ENCODE results near the gene NT5E.

The NT5E gene

GRCh38 chr6:85462673-85463072 lies 12.8 kb downstream of the NT5E start:
- DNase-seq (ENCODE audit: insufficient read length, low spot score) (no peak), FAIRE-seq (no peak)
- TF ChIP-seq POLR2A (IDR thresholded peaks at IDR 0.05; ENCODE audit: low read depth, low read length) (no peak), TAF1 (IDR thresholded peaks at IDR 0.05; ENCODE audit: low read depth, low read length) (no peak), SPI1 (IDR thresholded peaks at IDR 0.05; ENCODE audit: low read depth, low read length) (no peak), POLR2AphosphoS5 (IDR thresholded peaks at IDR 0.05; ENCODE audit: low read depth, low read length) (no peak)

DNA sequence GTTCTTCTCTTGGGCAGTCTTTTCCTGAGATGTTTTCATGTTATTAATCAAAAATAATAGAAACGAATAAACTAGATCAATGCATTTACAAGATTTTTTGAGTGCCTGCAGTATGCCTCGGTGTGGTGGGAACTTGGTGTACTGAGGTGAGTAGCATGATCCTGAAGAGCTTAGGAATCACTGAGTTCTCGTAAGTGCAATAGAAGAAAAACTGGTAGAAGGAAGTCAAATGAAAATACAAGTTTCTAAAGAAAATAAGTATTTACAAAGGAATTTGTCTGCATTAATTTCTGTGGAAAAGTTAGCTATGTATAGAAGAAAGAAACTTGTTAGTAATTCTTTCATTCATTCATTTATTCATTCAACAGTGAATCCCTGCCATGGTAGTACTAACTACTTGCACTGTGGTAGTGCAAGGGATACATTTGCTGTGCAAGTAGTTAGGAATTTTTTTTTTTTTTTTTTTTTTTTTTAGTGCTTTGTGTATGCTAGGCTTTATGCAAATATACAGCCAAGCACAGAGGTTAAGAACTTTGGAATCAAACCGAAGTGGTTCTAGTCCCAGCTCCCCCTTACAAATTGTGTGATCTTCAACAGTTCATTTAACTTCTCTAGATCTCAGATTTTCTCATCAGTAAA lies 13.9 kb downstream of the NT5E start:
- TF ChIP-seq POLR2AphosphoS5 (IDR thresholded peaks at IDR 0.05; ENCODE audit: low read depth, low read length) (no peak), PAX5 (IDR thresholded peaks at IDR 0.05; ENCODE audit: insufficient read depth, low read length, severe bottlenecking) (no peak), TAF1 (IDR thresholded peaks at IDR 0.05; ENCODE audit: low read depth, low read length) (no peak), POU2F2 (IDR thresholded peaks at IDR 0.05; ENCODE audit: low read depth, low read length) (no peak), SPI1 (IDR thresholded peaks at IDR 0.05; ENCODE audit: low read depth, low read length) (no peak), POLR2A (IDR thresholded peaks at IDR 0.05; ENCODE audit: low read depth, low read length) (no peak)
- FAIRE-seq: no peak
- DNase-seq (ENCODE audit: insufficient read length, low spot score): no peak

- DNase-seq (ENCODE audit: insufficient read length, low spot score): no peak
Observed at GRCh38 chr6:85464260-85464644, 14.4 kb downstream of the NT5E start.

DNA sequence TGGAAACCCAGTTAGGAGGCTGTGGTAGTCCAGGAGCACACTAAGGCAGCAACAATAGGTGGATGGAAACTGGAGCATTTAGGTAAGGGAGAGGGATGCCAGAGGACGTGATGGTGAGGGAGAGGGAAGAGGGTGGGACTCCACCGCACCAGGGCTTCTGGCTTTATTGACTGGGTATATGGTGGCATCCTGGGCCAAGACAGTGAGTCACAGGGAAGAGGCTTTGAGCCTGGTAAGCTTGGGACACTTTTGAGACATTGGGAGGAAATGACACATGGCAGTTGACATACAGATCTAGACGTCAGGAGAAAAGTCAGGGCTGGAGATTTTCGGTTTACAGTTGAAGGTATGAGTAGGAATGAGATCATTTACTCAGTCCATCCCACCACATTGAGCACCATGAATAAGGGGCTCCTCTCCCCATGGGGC lies 14.9 kb downstream of the NT5E start:
- FAIRE-seq (no peak), DNase-seq (ENCODE audit: insufficient read length, low spot score) (no peak)
- TF ChIP-seq TAF1 (IDR thresholded peaks at IDR 0.05; ENCODE audit: low read depth, low read length): no peak
- TF ChIP-seq SPI1 (IDR thresholded peaks at IDR 0.05; ENCODE audit: low read depth, low read length): no peak
- no peak for TF ChIP-seq POLR2AphosphoS5 (IDR thresholded peaks at IDR 0.05; ENCODE audit: low read depth, low read length)
- no peak for TF ChIP-seq POU2F2 (IDR thresholded peaks at IDR 0.05; ENCODE audit: low read depth, low read length)
- no peak for TF ChIP-seq POLR2A (IDR thresholded peaks at IDR 0.05; ENCODE audit: low read depth, low read length)
- TF ChIP-seq PAX5 (IDR thresholded peaks at IDR 0.05; ENCODE audit: insufficient read depth, low read length, severe bottlenecking): no peak

More at GRCh38 chr6:85464260-85464644, 14.4 kb downstream of the NT5E start:
- no peak for TF ChIP-seq POLR2A (IDR thresholded peaks at IDR 0.05; ENCODE audit: low read depth, low read length)
- TF ChIP-seq PAX5 (IDR thresholded peaks at IDR 0.05; ENCODE audit: insufficient read depth, low read length, severe bottlenecking): no peak
- TF ChIP-seq TAF1 (IDR thresholded peaks at IDR 0.05; ENCODE audit: low read depth, low read length): no peak
- no peak for TF ChIP-seq POU2F2 (IDR thresholded peaks at IDR 0.05; ENCODE audit: low read depth, low read length)
- no peak for FAIRE-seq

- FAIRE-seq: no peak
- TF ChIP-seq POU2F2 (IDR thresholded peaks at IDR 0.05; ENCODE audit: low read depth, low read length) (no peak), SPI1 (IDR thresholded peaks at IDR 0.05; ENCODE audit: low read depth, low read length) (no peak), PAX5 (IDR thresholded peaks at IDR 0.05; ENCODE audit: insufficient read depth, low read length, severe bottlenecking) (no peak), TAF1 (IDR thresholded peaks at IDR 0.05; ENCODE audit: low read depth, low read length) (no peak), POLR2A (IDR thresholded peaks at IDR 0.05; ENCODE audit: low read depth, low read length) (no peak)
Observed at GRCh38 chr6:85465762-85466161, 15.9 kb downstream of the NT5E start.

GRCh38 chr6:85468326-85468725 lies 18.4 kb downstream of the NT5E start:
- TF ChIP-seq TAF1 (IDR thresholded peaks at IDR 0.05; ENCODE audit: low read depth, low read length) (no peak), POLR2AphosphoS5 (IDR thresholded peaks at IDR 0.05; ENCODE audit: low read depth, low read length) (no peak), POLR2A (IDR thresholded peaks at IDR 0.05; ENCODE audit: low read depth, low read length) (no peak)
- DNase-seq (ENCODE audit: insufficient read length, low spot score) (no peak), FAIRE-seq (no peak)

More at GRCh38 chr6:85465762-85466161, 15.9 kb downstream of the NT5E start:
- DNase-seq (ENCODE audit: insufficient read length, low spot score): no peak

DNA sequence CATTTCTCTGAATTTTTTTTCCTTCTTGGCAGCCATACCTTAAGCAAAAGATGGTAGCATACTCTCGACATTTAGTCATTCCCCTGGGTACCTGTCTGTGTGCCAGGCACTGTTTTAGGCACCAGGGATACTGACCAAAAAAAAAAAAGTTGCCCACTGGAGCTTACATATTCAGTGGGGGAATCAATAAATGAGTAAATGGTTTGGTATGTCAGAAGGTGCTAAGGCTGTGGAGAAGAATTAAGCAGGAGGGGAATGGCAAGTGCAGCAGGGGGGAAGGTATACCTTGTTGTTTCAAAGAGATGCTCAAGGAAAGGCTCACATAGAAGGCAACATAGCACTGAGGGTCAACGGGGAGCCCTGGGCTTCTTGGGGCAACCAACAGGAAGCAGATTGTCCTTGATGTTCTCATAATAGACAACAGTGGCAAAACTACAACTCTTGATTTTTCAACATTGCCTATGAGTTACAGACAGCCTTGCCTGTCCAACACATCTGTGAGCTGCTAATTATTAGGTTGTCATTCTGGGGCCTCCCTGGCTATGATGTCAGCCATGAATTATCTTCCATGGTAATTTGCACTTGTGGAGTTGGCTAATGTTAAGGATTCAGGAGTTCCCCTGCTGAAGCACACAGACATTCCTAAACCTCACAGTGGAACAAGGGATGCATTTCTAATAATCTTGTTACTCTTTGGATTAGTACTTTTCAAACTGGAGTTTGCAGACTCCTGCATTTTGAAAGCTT lies 19.6 kb downstream of the NT5E start:
- DNase-seq (ENCODE audit: insufficient read length, low spot score) (no peak), FAIRE-seq (no peak)
- TF ChIP-seq PAX5 (IDR thresholded peaks at IDR 0.05; ENCODE audit: insufficient read depth, low read length, severe bottlenecking) (no peak), TAF1 (IDR thresholded peaks at IDR 0.05; ENCODE audit: low read depth, low read length) (no peak), POU2F2 (IDR thresholded peaks at IDR 0.05; ENCODE audit: low read depth, low read length) (no peak), POLR2A (IDR thresholded peaks at IDR 0.05; ENCODE audit: low read depth, low read length) (no peak), POLR2AphosphoS5 (IDR thresholded peaks at IDR 0.05; ENCODE audit: low read depth, low read length) (no peak), SPI1 (IDR thresholded peaks at IDR 0.05; ENCODE audit: low read depth, low read length) (no peak)

GRCh38 chr6:85470023-85470410 lies 20.1 kb downstream of the NT5E start:
- FAIRE-seq: no peak
- no peak for TF ChIP-seq TAF1 (IDR thresholded peaks at IDR 0.05; ENCODE audit: low read depth, low read length)
- TF ChIP-seq PAX5 (IDR thresholded peaks at IDR 0.05; ENCODE audit: insufficient read depth, low read length, severe bottlenecking): no peak
- no peak for TF ChIP-seq POLR2A (IDR thresholded peaks at IDR 0.05; ENCODE audit: low read depth, low read length)
- TF ChIP-seq SPI1 (IDR thresholded peaks at IDR 0.05; ENCODE audit: low read depth, low read length): no peak
- TF ChIP-seq POU2F2 (IDR thresholded peaks at IDR 0.05; ENCODE audit: low read depth, low read length): no peak
- no peak for TF ChIP-seq POLR2AphosphoS5 (IDR thresholded peaks at IDR 0.05; ENCODE audit: low read depth, low read length)
- no peak for DNase-seq (ENCODE audit: insufficient read length, low spot score)

GRCh38 chr6:85472744-85473143 lies 22.9 kb downstream of the NT5E start:
- TF ChIP-seq POU2F2 (IDR thresholded peaks at IDR 0.05; ENCODE audit: low read depth, low read length) (no peak), POLR2AphosphoS5 (IDR thresholded peaks at IDR 0.05; ENCODE audit: low read depth, low read length) (no peak), SPI1 (IDR thresholded peaks at IDR 0.05; ENCODE audit: low read depth, low read length) (no peak), TAF1 (IDR thresholded peaks at IDR 0.05; ENCODE audit: low read depth, low read length) (no peak), PAX5 (IDR thresholded peaks at IDR 0.05; ENCODE audit: insufficient read depth, low read length, severe bottlenecking) (no peak), POLR2A (IDR thresholded peaks at IDR 0.05; ENCODE audit: low read depth, low read length) (no peak)
- DNase-seq (ENCODE audit: insufficient read length, low spot score) (no peak), FAIRE-seq (peak; percentile 20)

DNA sequence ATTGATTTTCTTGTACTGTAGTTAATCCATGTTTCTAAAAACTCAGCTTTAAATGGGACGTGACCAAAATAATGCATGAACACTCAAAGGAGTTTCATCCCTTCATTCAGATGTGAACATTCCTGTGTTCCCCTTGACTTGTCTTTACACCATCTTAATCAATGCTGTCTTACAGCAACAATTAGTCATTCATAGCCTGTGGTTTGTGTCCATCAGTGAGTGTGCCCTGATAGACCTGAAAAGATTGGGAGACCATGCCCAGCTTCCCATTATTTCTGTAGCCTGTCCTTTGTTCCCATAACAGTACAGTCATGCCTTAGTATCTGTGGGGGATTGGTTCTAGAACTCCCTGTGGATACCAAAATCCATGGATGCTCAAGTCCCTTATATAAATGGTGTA lies 23.9 kb downstream of the NT5E start:
- no peak for FAIRE-seq
- TF ChIP-seq PAX5 (IDR thresholded peaks at IDR 0.05; ENCODE audit: insufficient read depth, low read length, severe bottlenecking) (no peak), POLR2AphosphoS5 (IDR thresholded peaks at IDR 0.05; ENCODE audit: low read depth, low read length) (no peak), POU2F2 (IDR thresholded peaks at IDR 0.05; ENCODE audit: low read depth, low read length) (no peak), POLR2A (IDR thresholded peaks at IDR 0.05; ENCODE audit: low read depth, low read length) (no peak), SPI1 (IDR thresholded peaks at IDR 0.05; ENCODE audit: low read depth, low read length) (no peak), TAF1 (IDR thresholded peaks at IDR 0.05; ENCODE audit: low read depth, low read length) (no peak)
- DNase-seq (ENCODE audit: insufficient read length, low spot score): no peak

Data from GM12891 (cell line).